Thymus (tissue), 11 donors: ENCODE data around the gene C16orf54. TPM values are rescaled to one million over a fixed set of nuclear protein-coding genes. Genes with fewer than 3 reads are reported as not detected.
A peak's percentile ranks its signal among the peaks of the same experiment; 100 is the strongest.
"Not testable (repeated sequence)": the region's sequence is repeated elsewhere in the genome, so short reads cannot be mapped to it uniquely, and the experiment has no call there.

Experiments used
- DNase-seq, 9 donors: peaks; one replicate each; pipeline ENCODE4 v3.0.0-alpha.2; 2013; ENCODE audit warnings: low spot score in 9 of 9, low read depth in 6 of 9, missing footprints in 1 of 9
- H3K27ac ChIP-seq, 2 donors: one replicate each; pipeline ENCODE4 v1.5.1; 2013; ENCODE audit warnings: control low read depth in 1 of 2, low read depth in 1 of 2, low read length in 1 of 2, mild to moderate bottlenecking in 1 of 2, moderate library complexity in 1 of 2
- H3K27me3 ChIP-seq, 2 donors: one replicate each; pipeline ENCODE4 v1.5.1; 2013; ENCODE audit warnings: low read length in 1 of 2; ENCODE audit not compliant: control insufficient read depth in 2 of 2, insufficient read depth in 1 of 2
- H3K36me3 ChIP-seq, 2 donors: one replicate each; pipeline ENCODE4 v1.5.1; 2013; ENCODE audit warnings: low read length in 1 of 2, mild to moderate bottlenecking in 1 of 2, moderate library complexity in 1 of 2; ENCODE audit not compliant: control insufficient read depth in 2 of 2, insufficient read depth in 2 of 2
- H3K4me1 ChIP-seq, 2 donors: one replicate each; pipeline ENCODE4 v1.5.1; 2013; ENCODE audit warnings: low read length in 2 of 2; ENCODE audit not compliant: control insufficient read depth in 2 of 2, insufficient read depth in 2 of 2
- H3K4me3 ChIP-seq, 2 donors: one replicate each; pipeline ENCODE4 v1.5.1; 2013; ENCODE audit warnings: low read length in 2 of 2, control low read depth in 1 of 2, mild to moderate bottlenecking in 1 of 2
- H3K9me3 ChIP-seq, 2 donors: one replicate each; pipeline ENCODE4 v1.5.1; 2013; ENCODE audit warnings: low read length in 1 of 2, mild to moderate bottlenecking in 1 of 2; ENCODE audit not compliant: control insufficient read depth in 2 of 2, insufficient read depth in 1 of 2
- WGBS: extraction: QIAGEN DNeasy Blood & Tissue Kit; methylation state at CpG from one replicate; pipeline ENCODE4 v1.1.7; 2013; 5-methylcytosine and 5-hydroxymethylcytosine counted together
- polyA plus RNA-seq: library from polyadenylated mRNA; stranded (reverse); fragments of 200-250 nt; gene quantifications from one replicate; pipeline ENCODE4 v1.2.3, GENCODE V29; 2013
- total RNA-seq: library from RNA; stranded (reverse); fragments of 120-200 nt; gene quantifications from one replicate; pipeline ENCODE4 v1.2.4, GENCODE V29; 2013
- donor health status: healthy.

Gene C16orf54
- total and polyA plus RNA-seq, 2 donors = 16.7 to 19.0 TPM

GRCh38 chr16:29787155-29787554, 41.4 kb upstream of the C16orf54 start:
- WGBS = 96% methylated on average over 4 of the region's 4 CpGs
- not testable (repeated sequence) for H3K36me3 ChIP-seq, DNase-seq, H3K9me3 ChIP-seq, H3K4me3 ChIP-seq, H3K27ac ChIP-seq, H3K27me3 ChIP-seq
- H3K4me1 ChIP-seq = peaks cover 12 to 29% of the 10 kb centered on the region in 2 donors

GRCh38 chr16:29784901-29785500, 39.2 kb upstream of the C16orf54 start:
- H3K4me3 ChIP-seq = peak overlapping the region in 1 of 2 donors; percentile 19
- peak overlapping the region in 1 of 2 donors; percentile 55 for H3K27ac ChIP-seq
- H3K27me3 ChIP-seq = no peaks in the 10 kb centered on the region
- WGBS = 32% methylated on average over 38 of the region's 38 CpGs
- no peaks in the 10 kb centered on the region for H3K36me3 ChIP-seq
- DNase-seq = peak in 6 of 9 donors; percentile 39 to 80 (median 67)
- peaks cover 4 to 16% of the 10 kb centered on the region in 2 donors for H3K4me1 ChIP-seq
- no peaks in the 10 kb centered on the region for H3K9me3 ChIP-seq

DNA sequence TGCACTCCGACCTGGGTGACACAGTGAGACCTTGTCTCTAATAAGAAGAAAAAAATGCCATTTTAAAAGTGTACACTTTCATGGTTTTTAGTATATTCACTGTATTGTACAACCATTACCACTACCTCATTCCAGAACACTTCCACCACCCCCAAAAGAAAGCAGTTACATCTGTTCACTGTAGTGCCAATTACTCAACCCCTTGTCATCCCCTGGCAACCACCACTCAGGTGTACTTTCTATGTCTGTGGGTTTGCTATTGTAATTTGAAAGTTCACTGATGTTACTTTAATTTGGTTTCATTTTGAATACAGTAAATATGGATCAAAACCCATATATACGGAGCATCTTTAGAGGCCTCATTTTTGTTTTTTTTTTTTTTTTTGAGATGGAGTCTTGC, 38.4 kb upstream of the C16orf54 start:
- DNase-seq = peak in 1 of 9 donors; percentile 28
- H3K36me3 ChIP-seq = no peaks in the 10 kb centered on the region

DNA sequence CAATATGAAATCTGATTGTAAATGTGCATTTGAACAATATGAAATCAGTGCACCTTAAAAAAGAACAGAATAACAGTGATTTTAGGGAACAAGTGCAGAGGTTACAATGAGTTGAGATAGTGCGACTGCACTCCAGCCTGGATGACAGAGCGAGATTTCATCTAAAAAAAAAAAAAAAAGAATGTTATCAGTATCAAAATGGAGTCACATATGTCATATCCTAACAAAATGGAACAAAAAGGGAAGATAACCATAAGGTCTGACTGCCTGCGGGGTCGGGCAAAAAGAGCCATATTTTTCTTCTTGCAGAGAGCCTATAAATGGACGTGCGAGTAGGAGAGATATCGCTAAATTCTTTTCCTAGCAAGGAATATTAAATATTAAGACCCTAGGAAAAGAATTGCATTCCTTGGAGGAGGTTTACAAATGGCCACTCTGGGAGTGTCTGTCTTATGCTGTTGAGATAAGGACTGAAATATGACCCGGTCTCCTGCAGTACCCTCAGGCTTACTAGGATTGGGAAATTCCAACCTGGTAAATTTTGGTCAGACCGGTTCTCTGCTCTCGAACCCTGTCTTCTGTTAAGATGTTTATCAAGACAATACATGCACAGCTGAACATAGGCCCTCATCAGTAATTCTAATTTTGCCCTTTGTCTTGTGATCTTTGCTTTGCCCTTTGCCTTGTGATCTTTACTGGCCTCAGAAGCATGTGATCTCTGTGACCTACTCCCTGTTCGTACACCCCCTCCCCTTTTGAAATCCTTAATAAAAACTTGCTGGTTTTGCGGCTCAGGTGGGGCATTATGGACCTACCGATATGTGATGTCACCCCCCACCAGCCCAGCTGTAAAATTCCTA, 37.5 kb upstream of the C16orf54 start:
- 96% methylated on average over 13 of the region's 13 CpGs for WGBS
- not testable (repeated sequence) for H3K27ac ChIP-seq, DNase-seq, H3K4me3 ChIP-seq, H3K27me3 ChIP-seq, H3K9me3 ChIP-seq, H3K36me3 ChIP-seq
- peaks cover 2 to 11% of the 10 kb centered on the region in 2 donors for H3K4me1 ChIP-seq

More for the DNA sequence above, 38.4 kb upstream of the C16orf54 start:
- Histone ChIP-seq H3K9me3 (no peaks in the 10 kb centered on the region), H3K4me3 (no peak overlapping the region), H3K27me3 (no peaks in the 10 kb centered on the region), H3K27ac (no peak overlapping the region), H3K4me1 (peaks cover 2 to 11% of the 10 kb centered on the region in 2 donors)
- 88% methylated on average over 2 of the region's 2 CpGs for WGBS

DNA sequence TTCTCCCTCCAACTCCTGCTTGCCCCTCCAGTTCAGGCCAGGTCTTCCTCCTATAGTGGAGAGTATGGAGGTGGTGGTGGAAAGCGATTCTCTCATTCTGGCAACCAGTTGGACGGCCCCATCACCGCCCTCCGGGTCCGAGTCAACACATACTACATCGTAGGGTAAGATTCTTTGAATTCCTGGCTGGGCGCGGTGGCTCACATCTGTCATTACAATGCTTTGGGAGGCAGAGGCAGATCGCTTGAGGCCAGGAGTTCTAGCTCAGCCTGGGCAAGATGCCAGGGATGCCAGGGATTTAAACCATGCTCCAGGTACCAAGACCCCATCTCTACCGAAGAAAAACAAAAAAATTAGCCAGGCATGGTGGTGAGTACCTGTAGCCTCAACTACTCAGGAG, 33.7 kb upstream of the C16orf54 start:
- DNase-seq = no peak
- no peak overlapping the region for H3K4me3 ChIP-seq
- H3K27me3 ChIP-seq = no peaks in the 10 kb centered on the region
- H3K36me3 ChIP-seq = no peaks in the 10 kb centered on the region
- H3K9me3 ChIP-seq = no peaks in the 10 kb centered on the region
- WGBS = 94% methylated on average over 10 of the region's 10 CpGs
- no peaks in the 10 kb centered on the region for H3K4me1 ChIP-seq
- no peak overlapping the region for H3K27ac ChIP-seq

- no peak for DNase-seq
- H3K4me1 ChIP-seq = no peaks in the 10 kb centered on the region
- no peak within 1 kb of the TSS for H3K27ac ChIP-seq
- 93% methylated on average over 10 of the region's 10 CpGs for WGBS
- no peaks in the 10 kb centered on the region for H3K27me3 ChIP-seq
- no peaks in the 10 kb centered on the region for H3K9me3 ChIP-seq
- H3K36me3 ChIP-seq = no peaks in the 10 kb centered on the region
- no peak within 1 kb of the TSS for H3K4me3 ChIP-seq
Measured at GRCh38 chr16:29777576-29778350, 32.0 kb upstream of the C16orf54 start, which contains the start of gene ZG16. Gene ZG16, plus strand, starts transcription at chr16:29778256. Its CDS starts 1,011 bp downstream, at chr16:29779267.

- Histone ChIP-seq H3K9me3 (no peaks in the 10 kb centered on the region), H3K4me3 (no peak overlapping the region), H3K4me1 (no peaks in the 10 kb centered on the region), H3K27ac (no peak overlapping the region), H3K27me3 (no peaks in the 10 kb centered on the region), H3K36me3 (no peaks in the 10 kb centered on the region)
- DNase-seq = no peak
- WGBS = 95% methylated on average over 4 of the region's 4 CpGs
Measured at GRCh38 chr16:29775742-29776408, 30.1 kb upstream of the C16orf54 start.

GRCh38 chr16:29774730-29775129, 28.9 kb upstream of the C16orf54 start:
- WGBS = 97% methylated on average over 5 of the region's 5 CpGs

More at GRCh38 chr16:29774730-29775129, 28.9 kb upstream of the C16orf54 start:
- H3K9me3 ChIP-seq = no peaks in the 10 kb centered on the region
- H3K27me3 ChIP-seq = no peaks in the 10 kb centered on the region
- DNase-seq = no peak
- no peaks in the 10 kb centered on the region for H3K36me3 ChIP-seq
- H3K4me1 ChIP-seq = no peaks in the 10 kb centered on the region
- H3K4me3 ChIP-seq = no peak overlapping the region
- no peak overlapping the region for H3K27ac ChIP-seq
